Measurements from ENCODE around the gene SPATA31C2.
"Not testable (repeated sequence)": the region's sequence is repeated elsewhere in the genome, so short reads cannot be mapped to it uniquely, and the experiment has no call there.

SPATA31C2 gene

DNA sequence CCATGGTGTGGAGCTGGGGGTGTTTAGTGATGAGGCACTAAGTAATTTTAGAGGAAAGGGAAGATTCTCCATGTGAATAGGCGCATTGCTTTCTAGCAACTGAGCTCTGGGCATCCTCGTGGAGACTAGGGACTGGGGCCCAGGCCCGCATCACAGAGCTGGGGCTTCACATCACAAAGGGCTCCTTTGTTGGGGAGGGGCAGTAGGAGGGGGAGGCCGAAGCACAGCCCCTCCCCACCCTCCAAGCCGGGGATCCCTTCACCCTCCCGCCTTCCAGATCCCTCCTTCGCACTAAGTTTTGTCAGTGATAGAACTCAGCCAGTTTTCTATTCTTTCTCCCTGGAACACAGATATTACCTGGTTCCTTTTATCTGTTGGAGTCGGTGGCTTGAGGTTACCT is at the start of gene SPATA31C2:
SPATA31C2 (minus strand) TSS at position 101 of the 400 bp plus-strand sequence; CDS start at position 72, 29 bp downstream.
- not testable (repeated sequence) for FAIRE-seq

DNA sequence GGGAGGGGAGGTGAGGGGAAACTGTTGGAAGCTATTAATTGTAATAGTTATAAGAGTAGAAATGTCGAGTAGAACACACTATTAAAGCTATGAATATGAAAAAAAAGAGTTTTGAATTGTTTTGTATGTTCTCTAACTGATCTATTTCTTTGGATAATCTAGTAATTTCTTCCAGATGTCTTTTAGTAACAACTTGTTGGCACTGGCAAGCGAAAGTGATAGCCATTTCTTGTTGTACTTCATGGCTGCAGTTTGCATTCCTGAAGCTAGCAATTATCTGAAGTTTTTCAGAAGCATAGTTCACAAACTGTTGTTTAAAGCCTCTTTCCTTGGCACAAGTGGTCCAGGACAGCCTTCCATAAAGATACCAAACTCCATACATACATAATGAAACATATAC is 49.4 kb upstream of the SPATA31C2 start:
- no peak for FAIRE-seq

DNA sequence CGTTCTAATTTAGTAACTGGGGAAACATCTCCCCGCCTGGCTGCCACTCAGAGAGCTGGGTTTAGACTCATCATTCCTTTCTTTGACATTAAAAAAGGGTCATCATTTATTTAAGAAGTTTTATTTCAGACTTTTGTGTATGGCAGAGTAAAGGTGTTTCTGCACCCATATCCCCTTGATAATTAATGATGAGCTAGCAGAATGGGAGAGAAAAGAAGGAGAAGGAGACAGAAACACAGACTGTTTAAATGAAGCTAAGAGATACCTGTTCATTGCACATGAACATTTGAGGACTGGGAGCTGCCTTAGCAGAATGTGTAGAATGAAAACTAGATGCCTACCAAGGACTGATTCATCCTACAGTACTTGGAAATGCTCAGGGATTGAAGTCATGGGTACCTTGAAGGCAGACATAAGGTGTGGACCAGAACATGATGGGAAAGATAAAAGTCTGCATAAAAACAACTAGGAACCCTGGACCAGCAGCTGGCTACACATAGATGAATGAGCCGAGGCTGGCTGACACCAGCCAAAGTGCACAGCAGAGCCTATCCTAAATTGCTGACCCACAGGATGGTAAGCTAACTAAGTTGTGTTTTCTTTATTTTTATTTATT is 48.3 kb upstream of the SPATA31C2 start:
- FAIRE-seq, result no peak

DNA sequence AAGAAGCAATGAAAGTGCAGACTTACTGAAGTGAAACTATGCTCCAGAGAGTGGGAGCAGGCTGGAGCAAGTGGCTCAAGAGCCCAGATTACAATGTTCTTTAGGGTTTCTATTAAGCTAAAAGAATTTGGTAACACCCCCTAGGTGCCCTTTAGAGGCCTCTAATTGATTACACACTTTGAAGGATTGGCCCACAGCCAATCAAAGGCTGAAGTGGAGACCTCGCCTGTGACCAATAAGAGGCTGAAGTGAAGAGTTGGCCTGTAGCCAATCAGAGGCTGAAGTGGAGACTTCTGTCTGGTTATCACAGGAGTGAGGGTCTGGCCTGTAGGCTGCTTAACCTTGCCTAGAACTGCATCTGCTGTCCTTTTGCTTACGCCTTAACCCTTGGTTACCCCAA is 46.7 kb upstream of the SPATA31C2 start:
- FAIRE-seq, result no peak

DNA sequence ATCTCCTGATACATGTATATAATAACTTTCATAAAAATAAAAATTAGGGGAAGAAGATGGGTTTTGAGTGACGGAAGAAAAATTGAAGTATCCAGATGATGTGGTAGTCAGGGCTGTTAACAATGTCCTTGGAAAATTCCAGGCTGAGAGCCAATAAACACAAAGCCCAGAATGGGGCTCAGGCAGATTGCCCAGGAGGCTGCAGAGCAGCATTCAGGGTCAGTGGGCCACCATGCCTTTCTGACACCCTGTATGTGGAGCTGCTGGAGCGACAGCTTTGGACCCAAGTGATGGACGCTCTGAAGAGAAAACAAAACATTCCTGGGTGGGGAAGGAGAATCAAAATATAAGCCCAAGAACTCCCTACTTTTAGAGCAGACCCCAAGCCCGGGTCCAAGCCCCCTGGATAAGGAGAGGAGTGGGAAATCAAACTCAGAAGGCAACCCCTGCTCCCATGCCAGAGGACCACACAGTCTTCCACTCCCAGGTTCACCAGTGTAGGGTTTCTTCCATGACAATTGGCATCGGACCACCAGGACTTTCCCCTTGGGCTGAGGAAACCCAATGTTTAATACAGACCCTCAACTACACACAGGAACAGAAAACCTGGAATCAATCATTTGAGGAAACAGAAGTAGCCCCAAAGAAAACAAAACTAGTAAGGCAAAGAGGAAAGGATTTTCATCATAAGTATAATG is 45.7 kb upstream of the SPATA31C2 start:
- FAIRE-seq, result no peak

DNA sequence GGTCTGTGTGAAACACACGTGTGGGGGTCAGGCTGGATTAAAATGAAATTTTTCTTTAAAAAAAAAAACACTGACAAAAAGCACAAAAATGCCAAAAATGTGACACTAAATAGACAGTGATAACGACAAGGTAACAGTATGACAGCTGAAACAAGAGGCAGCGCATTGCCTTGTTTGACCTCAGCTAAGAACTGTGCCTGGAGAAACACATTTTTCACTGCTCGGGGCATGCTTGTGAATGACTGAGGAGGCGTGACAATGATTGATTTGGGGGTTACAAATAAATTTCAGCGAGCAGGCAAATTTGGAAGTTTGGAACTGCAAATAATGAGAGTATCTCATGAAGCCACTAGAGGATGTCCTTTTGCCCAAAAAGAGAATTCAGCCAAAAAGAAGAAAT is 44.2 kb upstream of the SPATA31C2 start:
- no peak for FAIRE-seq

DNA sequence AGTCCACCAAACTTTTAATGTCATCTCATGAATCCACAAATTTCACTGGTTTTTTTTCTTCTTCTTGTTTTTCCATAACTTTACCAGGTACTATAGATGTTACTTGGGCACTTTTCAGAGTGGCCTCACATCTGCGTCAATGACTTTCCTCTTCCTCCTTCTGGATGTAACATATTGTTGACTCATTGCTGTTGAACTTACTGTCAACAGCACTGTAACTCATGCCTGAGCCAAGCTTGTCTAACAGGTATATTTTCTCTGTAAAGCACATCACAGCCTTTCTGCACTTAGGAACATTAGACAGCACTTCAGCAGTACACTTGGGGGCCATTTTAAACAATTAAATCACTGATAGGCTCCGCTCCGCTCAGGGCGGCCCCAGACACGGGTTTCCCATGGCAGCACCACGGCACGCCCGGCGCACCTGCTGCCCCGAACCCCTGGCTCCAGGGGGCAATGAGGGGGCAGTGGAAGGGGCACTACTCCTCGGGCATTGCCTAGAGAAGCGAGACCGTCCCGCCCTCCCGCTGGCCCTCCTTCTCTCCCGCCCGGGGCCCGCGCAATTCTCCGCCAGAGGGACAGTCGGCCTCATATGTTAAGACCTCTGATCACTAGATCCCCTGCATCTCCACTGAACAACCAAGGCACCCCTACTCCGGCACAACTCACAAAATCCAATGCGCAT is 41.9 kb upstream of the SPATA31C2 start:
- no peak for FAIRE-seq

DNA sequence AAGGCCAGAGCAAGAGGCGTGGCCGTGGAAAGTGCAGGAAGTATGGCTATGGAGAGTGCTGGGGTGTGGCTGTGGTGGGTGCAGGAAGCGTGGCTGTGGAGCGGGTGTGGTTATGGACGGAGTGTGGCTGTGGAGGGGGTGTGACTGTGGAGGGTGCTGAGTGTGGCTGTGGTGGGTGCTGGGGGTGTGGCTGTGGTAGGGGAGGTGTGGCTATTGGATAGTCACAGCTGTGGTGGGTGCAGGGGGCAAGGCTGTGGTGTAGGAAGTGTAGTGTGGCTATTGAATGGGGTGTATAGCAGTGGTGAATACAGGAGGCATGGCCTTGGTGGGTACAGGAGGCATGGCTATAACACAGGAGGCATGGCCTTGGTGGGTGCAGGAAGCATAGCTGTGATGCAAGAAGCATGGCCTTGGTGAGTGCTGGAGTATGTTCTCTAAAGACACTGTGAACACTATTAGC is 40.8 kb upstream of the SPATA31C2 start:
- no peak for FAIRE-seq

DNA sequence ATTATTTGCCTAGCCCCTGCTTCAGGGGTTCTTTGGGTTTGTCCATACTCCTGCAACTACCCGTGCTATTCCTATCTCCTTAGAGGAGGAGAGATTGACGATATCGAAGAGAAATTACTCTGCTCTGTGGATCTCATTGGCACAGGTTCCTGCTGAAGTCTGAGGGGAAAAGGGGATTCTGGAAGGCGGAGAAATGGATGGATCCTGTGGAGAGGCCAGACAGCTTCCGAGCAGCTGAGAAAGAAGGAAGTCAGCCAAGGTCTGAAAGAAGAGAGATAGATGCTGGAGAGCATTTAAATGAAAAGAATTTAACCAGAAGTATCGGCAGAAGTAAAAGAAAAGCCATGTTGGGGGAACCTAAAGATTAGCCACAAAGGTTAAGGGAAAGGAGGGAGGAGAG is 40.4 kb upstream of the SPATA31C2 start:
- FAIRE-seq, result no peak

DNA sequence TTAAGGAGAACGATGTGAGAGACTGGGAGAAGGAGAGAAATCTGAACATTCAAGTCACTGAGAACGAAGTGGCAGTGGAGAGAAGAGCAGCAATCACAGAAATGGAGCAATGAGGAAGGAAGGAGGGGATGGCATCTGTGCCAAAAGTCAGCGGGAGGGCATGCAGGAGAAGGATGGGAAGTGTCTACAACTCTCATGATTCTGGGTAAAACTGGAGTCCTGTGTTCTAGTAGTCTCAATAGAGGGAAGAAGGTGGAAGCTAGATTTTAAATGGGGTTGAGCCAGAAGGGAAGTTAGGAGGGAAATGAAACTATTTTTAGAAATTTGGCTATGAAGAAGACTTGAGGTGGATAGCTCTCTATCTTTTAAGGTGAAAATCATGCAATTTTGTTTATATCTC is 39.1 kb upstream of the SPATA31C2 start:
- FAIRE-seq, result no peak

DNA sequence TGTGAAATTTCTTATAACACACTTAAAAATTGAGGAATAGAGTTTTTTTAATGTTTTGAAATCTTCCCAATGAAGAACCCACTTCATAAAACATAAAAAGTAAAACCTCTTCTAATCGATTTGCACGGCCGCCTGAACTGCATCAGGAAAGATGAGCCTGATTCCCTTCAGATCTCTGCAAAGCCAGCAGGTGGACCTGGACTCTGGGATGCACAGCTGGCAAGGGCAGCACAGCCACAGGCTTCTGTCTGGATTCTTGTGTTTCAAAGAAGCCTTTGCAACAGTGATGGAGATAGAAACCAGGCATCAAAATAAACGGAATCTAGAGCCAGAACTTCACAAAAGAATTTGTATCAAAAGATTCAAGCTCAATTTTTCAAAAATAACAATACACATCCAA is 36.0 kb upstream of the SPATA31C2 start:
- FAIRE-seq, result no peak

DNA sequence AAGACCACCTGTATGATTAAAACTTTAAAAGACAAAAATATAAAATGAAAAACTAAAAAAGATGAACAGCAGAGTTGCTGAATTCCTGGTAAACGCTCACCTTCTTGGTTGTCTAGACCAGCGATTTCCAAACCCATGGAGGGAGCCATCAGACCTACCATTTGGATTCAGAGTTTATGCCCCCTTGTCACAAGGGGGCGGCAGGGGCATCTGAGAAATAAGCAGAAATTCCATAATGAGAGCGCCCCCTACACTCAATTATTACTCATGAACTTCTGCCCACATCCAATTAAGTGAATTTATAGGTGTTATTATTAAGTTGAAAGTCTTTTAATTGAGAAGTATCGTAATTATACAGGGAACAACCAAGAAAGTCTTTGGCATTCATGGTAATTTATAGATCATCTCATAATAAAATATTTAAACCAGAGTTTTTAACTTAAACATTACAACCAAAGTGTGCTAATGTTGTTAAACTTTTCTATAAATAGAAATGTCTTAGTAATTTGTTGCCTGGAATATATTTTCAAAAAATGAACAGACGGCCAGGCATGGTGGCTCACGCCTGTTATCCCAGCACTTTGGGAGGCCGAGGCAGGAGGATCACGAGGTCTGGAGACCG is 35.2 kb upstream of the SPATA31C2 start:
- FAIRE-seq, result peak; percentile 69

DNA sequence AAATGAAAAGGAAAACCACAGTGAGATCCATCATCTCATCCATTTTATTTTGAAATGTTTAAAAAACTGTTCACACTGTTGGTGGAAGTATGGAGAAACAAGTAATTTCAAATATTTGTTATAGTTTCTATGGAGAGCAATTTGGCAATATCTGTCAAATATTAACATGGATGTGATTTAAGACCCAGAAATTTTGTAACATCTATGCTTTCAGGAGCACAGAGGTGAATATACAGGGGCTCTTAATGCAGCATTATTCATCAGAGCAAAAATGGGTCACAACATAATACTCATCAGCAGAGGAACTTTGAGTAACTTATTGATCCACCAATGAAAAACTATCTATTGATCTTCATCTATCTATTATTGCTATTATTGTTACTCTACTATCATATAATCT is 31.4 kb upstream of the SPATA31C2 start:
- FAIRE-seq, result no peak

DNA sequence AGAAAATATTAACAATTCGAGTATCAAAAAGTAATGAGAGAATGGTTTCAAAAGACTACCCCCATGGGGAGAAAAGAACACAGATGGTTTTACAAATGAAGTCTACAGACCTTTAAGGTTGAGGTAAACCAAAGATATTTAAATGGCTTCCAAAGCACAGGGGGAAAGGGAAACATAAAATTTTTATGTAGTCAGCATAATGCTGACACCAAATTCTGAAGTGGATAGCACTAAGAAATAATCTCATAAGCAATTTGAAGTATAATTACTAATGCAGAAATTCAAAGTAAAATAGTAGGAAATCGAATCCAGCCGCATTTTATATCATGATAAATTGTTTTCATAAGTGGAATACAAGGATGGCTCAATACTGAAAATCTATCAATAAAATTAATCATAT is 30.3 kb upstream of the SPATA31C2 start:
- FAIRE-seq, result no peak

DNA sequence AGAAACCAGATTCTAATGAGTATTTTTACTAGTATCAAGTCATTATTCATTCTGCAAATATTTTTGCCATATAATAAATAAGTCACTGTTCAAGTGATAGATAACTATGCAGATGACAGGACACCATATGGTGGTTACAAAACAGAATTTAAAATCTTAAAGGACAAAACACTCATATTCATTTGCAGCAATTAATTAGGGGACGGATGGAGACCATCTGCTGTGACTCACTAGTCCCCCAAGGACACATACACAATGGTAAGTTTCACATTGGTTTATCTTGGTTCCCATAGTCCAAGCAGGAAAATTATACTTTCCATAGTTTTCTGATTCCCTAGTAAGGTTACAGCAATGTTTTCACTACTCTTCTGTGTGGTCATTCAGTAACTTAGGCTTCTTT is 28.4 kb upstream of the SPATA31C2 start:
- FAIRE-seq, result no peak

DNA sequence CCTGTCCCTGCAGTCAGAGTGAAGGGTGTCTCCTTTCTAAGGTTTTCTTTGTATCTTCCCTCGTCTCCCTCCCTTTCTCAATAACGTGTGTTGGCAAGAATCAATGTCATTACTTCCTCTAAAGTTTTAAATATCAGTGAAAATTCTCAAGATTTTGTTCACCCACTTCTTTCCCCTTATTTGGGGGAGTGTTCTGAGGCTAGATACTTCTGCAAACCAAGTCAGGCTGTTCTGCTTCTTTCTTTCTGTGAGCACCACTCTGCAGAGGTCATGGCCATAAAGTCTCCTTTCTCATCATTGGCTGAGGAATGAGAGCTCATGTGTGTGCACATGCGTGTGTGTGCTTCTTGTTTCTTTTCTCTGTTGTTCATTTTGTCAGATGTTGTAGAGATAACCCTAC is 26.6 kb upstream of the SPATA31C2 start:
- no peak for FAIRE-seq

DNA sequence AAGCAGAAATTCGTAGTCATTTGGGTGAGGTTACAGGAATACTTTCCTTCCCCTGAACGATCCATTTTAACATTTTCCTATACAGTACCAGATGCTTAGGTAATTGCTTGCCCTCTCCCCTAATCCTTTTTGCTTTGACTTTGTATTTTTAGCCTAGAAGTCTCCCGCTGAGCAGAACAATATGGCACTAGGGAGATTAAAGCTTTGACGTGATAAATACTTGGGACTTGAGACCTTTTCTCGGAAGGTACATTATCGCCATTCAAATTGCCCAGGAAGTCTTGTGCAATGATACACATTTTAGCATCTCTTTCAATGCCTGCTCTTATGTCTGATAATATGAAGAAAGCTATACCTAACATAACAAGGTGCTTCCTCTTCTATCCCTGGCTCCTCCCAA is 22.9 kb upstream of the SPATA31C2 start:
- FAIRE-seq, result no peak

DNA sequence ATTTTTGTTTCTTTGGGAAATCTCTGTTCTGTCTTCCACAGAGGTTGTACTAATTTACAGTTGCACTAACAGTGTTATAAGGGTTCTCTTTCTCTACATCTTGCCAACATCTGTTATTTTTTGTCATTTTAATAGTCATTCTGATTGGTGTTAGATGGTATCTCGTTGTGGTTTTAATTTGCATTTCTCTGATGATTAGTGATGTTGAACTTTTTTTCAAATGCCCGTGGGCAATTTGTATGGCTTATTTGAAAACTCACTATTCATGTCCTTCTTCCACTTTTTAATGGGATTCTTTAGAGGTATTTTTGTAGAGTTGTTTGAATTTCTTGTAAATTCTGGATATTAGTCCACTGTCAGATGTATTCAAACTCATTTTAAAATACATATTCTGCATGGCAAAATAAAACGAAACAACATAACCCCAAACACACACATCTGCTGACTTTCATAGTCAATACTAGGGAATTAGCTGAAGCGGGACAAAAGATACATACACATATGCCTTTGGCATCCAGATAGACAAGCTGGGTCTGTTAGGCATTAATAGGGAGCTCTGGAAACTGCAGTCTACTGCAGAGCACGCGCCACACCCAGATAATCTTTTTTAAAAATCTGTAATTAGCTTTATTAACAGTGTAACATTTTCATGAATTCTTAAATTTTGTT is 5.8 kb upstream of the SPATA31C2 start:
- no peak for FAIRE-seq

DNA sequence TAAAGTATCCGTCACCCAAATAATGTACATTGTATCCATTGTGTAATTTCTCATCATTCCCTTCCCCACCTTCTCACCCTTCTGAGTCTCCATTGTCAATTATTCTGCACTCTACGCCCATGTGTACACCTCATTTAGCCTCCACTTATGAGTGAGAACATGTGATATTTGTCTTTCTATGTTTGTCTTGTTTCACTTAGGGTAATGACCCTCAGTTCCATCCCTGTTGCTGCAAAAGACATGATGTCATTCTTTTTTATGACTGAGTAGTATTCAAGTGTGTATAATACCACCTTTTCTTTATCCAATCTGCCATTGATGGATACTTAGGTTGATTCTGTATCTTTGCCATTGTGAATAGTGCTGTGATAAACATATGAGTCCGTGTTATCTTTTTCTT is 4.9 kb upstream of the SPATA31C2 start:
- no peak for FAIRE-seq

DNA sequence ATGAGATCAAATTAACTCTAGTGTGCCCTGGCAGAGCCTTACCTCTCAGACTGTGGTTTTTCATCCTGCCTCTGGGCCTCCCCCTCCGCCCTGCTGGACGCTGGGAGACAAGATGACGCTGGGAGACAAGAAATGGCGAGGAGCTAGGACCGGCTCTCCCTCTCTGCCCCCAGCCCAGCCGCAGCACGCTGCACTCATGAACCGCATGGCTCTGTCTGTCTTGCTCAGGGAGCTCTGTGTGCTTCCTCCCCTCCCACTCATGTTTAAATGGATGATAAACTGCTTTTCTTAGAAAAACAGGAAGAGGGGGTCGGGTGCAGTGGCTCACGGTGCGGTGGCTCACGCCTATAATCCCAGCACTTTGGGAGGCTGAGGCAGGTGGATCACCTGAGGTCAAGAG is 4.7 kb downstream of the SPATA31C2 start:
- not testable (repeated sequence) for FAIRE-seq

DNA sequence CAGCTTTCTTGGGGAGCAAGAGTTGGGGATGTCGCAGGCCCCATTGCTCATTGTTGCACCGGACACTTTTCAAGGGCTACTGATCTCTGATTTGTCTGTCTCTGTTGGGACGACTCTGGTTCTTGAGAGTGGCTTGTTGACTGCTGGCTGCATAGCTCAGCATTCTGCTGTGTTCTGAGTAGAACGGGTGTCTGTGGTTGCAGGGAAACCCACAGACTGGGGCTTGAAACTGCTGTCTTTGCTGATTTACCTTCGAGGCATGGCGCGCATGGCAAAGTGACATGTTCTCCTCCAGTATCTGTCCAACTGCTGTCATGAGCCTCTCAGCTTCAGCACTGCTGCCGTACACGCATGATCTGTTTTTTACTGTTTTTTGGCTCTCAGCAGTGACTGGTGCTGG is 8.7 kb downstream of the SPATA31C2 start:
- not testable (repeated sequence) for FAIRE-seq

DNA sequence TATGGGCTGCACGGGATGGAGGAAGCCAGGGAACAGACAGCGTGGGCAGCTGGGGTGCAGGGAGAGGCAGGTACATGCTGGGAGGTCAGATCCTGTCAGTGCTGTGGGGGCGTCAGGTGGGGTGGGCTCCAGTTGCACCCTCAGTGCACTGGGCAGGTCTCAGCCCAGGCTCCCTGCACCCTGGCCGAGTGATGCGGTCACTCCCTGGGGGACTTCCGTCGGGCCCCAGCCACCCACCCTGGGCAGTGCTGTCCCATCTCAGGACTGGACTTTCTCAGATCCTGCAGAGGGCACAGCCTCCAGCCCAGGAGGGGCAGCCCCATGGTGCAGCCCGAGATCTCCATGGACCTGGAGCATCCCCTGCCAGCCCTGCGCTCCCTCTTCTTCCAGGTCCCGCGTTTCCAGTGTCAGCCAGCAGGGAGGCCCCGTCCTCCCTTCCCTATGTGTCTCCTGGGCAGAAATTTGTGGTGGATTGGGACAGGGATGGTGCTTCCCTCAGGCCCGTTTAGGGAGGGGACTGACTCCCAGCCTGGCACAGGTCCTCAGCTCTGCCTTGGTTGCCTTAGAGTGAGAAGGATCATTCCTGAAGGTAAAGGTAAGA is 10.5 kb downstream of the SPATA31C2 start:
- not testable (repeated sequence) for FAIRE-seq

DNA sequence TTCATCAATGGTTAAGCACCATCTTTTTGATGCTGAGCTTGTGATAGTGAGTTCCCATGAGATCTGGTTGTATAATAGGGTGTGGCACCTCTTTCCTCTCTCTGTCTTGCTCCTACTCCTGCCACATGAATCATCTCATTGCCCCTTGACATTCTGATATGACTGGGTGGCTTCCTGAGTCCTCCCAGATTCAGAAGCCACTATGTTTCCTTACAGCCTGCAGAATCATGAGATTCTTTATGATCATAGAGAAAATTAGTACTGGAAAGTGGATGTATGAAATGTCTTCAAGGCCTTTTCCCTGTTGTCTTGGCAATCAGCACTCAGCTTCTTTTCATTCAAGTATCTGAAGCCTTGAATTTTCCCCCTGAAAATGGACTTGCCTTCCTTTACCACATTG is 14.9 kb downstream of the SPATA31C2 start:
- not testable (repeated sequence) for FAIRE-seq

All from TTC549 (cell line).